GM18868 (cell line): Measurements from ENCODE around the gene CASP3.

Experiments
- ATAC-seq: cut with Tn5 transposase; IDR thresholded peaks from one replicate; pipeline ENCODE4 v1.9.1; 2021; ENCODE audit warnings: mild to moderate bottlenecking, moderate library complexity; ENCODE audit not compliant: unreplicated experiment

CASP3 gene

DNA sequence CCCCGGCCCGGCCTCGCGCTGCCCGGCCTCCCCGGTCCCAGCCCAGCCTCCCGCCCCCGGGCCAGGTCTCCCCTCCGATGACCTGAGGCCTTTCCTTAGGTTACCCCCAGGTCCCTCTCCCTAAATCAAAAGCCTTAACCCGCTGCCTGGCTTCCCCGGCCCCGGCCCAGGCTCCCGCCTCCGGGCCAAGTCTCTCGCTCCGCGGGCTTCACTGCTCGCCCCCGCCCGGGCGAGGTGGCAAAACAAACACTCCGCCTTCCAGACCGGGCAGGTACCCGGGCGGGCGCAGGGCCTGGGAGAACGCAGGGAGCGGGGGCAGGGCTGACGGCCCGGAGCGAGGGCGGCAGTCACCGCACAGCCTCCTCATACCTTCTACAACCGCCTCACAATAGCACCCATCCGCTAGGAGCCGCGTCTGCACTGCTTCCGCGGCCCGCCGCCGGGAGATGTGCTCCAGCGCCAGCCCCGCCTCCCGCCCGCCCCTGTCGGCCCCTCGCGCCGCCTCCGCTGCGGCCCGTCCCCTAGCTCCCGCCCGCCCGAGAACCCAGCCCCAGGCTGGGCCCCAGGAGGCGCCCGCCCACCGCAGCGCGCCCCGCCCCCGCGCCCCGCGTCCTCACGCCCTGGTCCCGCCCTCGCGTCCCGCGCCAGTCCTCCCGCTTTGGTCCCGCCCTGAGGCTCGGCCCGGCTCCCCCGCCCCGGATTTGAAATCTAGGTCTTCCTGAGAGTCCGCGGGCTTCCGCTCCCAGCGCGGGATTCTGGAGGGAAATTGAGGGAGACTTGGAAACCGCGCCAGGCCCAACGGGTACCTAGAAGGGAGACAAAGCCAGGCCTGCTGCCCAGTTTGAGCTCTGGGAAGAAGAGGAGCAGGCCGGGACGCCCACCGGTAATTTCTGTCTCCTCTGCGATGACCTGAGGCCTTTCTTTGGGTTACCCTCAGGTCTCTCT, at the start of gene CASP3, which contains the start of gene PRIMPOL:
Gene CASP3 (minus strand): TSS at position 422 of the 945 bp plus-strand sequence. CDS start 10,994 bp downstream, outside the sequence.
Gene PRIMPOL (plus strand): TSS at position 713 of the 945 bp plus-strand sequence. CDS start 7,403 bp downstream, outside the sequence.
- peak; percentile 87 for ATAC-seq

DNA sequence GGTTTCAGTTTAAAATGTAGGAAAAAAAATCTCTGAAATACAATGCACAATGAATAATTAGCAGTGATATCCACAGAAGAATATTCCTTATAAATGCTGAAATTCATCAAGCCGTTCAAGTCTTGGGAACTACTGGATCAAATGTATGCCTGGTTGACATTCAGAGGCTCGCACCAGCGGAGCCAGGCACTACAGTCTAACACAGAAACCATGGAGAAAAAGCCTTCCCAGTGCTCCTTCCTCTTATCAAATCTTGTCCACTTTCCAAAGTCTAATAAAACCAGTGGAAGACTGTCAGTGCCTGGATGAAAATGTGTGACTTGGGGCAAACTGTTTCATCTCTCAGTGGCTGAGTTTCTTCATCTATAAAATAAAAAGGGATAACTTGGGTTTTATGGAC, 48.7 kb upstream of the CASP3 start:
- ATAC-seq, result no peak

DNA sequence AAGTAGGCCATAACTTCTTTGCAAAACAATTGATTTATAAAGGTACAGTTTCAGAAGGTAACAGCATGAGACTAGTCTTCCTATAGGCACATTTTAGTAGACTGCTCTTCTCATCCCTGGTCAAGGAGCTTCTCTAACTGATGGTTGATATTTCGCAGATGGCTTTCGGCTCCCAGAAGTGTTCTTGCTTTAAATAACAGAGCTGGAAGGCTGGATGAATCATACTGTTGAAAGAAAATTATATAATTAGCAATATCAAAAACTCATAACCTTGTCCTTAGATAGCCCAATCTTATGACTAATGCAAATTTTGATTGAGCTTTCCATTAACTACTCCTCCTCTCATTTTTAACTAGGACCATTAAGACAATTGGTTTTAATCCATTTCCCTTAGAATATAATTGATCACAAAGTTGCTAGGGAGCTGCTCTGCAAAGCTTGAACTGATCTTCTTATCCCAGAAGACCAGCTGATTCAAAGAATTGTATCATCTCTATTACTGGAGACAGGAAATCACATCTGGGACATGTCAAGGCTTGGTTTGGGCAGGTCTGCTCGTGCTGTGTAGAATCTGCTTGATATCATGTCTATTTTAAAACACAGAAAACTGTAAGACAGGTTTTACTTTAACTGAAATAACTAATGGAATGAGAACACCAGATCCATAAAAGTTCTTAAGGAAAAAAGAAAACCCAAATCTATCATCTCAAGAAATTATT, 46.1 kb upstream of the CASP3 start:
- ATAC-seq, result no peak

DNA sequence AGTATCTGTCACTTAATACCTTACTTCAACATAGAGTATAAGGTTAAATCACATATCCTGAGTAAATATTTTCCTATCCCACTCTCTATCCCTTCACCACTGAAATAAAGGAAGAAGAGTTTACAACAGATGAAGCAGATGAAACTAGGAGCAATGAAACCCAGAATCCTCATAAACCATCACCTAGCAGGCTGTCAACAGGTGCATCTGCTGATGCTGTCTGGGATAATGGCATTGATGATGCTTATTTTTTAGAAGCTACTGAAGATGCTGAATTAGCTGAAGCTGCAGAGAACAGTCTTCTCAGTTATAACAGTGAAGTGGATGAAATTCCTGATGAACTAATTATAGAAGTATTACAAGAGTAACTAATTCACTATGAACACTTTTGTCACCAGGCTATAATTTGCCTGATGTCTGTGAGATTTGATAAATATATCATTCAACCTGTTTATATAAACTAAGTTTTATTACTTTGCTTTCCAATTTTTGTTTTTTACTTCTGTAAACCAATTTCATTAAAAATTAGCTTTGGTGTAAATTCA, 45.2 kb upstream of the CASP3 start:
- no peak for ATAC-seq

DNA sequence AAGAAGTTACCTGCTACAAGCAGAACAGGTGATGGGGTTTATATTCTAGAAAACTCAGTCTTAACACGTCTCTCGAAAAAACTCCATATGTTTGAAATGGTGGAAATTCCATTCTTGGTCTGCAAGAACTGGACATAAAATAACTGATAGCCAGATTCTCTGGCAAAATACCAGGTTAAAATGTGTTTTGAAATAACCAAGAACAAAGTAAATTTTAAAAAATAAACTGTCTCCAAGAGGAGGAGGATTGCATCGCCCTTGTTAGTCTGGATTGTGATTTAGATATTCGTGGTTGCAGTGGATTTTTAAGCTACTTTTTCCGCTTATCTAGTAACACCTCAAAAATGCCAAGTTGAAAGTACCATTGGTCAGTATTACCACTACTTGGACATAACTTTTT, 43.8 kb upstream of the CASP3 start:
- no peak for ATAC-seq

DNA sequence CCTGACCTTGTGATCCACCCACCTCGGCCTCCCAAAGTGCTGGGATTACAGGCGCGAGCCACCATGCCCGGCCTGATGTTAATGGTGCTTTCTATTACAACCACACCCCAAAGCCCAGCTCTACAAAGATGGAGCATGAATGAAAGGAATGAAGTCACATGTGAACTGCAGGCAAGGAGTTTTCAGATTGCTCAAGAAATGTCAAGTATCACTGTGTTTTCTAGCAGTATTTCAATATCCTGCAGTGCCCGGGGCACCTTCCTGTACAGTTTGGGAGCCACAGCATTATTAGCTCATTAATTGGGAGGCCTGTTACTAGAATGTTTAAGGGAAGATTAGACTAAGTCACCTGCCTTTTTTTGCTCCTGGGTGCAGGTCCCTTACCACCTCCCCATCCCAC, 40.4 kb upstream of the CASP3 start:
- no peak for ATAC-seq

DNA sequence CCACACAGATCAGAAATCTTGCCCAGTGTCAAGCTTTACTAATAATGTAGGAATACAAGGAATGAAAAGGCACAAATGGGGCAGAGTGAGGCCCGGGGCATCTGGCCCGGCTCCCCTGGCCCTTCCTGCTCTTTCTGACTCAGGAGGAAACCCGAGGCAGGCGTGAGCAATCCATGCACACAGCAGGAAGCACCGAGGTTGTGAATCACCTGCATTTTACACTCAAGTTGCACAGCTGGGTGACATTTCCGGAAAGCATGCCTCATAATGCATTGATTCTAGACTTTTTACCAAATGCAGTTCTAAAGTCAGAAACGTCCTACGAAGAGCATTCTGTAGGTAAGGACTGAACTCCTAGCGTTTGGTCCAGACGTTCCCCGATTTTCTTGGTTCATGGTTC, 39.2 kb upstream of the CASP3 start:
- ATAC-seq, result no peak

DNA sequence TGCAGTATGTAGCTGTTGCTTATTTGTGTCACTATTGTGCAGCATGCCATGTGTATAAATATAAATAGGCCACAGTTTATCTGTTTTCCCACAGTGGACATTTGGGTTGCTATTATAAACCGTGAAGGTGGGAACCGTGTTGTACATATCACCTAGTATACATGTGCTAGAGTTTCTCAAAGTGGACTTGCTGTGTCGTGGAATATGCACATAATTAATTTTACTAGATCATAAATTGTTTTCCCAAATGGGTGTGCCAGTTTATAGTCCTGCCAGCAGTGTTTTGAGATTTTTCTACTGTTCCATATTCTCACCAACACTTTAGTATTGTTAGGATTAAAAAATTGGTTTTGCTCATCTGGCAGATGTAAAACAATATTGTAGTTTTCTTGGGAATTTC, 38.8 kb upstream of the CASP3 start:
- ATAC-seq, result no peak

DNA sequence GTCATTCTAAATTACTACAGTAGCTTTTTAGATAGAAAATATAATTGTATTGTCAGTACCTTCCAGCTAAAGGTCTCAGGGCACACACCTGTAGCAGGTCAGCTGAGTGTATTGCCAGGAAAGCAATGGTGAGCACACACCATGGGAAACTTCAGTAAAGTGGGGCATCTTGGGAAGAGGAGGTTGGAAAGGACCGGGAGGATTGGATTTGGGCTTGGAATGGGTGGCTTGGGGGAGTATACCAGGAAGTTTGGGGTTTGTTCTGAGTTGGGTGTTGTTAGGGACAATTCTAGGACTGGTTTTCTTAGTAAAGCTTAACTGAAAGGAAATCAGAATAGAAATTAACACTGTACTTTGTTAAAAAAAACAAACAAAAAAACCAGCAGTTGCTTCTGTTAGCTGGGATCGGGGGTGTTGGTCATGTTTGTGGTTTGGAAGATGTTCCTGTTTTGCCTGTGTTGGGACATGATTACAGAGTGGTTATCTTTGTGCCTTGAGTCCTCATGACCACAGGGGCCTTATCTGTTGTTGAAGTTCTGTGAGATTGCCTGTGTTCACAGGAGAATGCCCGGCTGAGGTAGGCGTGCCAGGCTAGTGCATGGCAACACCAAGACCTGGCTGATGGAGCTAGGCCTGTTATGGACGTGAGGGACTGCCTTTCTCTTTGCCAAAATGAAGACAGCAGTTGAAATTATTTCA, 35.4 kb upstream of the CASP3 start:
- no peak for ATAC-seq

DNA sequence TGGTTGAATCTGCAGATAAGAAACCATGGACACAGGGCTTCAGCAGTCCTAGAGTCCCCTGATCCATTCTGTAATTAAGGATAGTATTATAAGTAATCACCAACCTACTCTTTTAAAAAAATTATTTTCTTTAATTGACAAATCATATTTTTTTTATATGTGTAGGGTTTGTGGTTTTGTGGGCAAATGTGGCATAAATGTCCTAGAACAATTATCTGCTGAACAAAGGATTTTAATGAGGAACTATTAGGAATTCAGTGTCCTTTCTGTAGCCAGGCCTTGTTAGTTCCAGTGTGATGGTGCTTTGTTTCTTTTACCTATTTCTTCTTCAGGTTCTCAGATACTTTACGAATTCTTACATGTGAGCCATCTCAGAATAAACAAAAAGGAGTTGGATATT, 32.7 kb upstream of the CASP3 start:
- ATAC-seq, result no peak

DNA sequence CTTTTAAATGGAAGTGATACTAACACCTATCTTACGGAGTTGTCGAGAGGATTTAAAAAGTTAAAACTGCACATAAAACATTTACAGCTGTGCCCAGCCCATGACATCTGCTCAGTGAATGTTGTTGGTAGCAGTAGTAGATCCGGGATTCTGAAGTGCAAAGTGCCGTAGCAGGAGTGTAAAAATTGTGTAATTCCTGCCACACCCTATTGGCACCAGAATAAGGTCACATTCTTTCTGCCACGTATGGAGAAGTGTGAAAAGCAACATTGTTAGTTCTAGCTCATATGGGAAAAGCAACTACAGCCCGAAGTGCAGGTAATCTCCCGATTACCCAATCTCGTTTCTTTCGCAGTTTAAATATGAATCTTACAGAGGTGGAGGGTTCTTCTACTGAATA, 31.5 kb upstream of the CASP3 start:
- ATAC-seq, result no peak

DNA sequence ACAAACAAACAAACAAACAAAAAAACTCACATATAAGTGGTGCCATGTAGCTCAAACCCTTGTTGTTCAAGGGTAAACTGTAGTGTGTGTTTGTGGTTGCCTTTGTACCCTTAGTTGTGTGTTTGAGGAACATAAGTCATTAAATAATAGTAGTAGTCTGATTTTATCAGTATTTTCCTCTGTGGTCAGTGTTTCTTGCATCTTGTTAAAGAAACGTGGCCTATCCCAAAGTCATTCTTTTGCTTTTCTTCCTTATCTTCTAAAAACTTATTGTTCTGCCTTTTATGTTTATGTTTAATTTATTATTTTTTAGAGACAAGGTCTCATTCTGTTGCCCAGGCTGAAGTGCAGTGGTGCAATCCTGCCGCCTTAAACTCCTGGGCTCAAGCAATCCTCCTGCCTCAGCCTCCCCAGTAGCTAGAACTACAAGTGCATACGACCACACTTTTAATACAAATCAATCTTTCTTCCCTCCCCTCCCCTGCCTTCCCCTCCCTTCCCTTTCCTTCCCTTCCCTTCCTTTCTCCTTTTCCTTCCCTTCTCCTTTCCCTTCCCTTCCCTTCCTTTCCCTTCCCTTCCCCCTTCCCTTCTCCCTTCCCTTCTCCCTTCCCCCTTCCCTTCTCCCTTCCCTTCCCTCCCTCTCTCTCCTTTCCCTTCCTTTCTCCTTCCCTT, 26.7 kb upstream of the CASP3 start:
- no peak for ATAC-seq

DNA sequence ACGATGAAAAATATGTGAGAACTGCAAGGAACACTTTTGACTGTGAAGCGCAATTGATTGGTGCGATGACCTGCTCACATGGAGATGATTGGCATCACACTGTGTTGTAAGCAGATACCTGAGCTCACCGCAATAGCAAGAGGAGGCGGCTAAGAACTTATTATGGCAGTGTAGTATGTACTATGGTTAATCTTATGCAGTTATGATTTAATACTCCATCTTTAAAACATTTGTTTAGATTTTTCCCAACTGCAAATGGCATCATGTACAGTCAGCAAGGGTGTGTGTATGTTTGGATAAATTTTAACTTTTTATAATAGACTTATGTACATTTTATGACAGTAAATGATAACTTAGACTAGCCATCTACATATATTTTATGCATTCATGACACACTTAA, 25.8 kb upstream of the CASP3 start:
- ATAC-seq, result no peak

DNA sequence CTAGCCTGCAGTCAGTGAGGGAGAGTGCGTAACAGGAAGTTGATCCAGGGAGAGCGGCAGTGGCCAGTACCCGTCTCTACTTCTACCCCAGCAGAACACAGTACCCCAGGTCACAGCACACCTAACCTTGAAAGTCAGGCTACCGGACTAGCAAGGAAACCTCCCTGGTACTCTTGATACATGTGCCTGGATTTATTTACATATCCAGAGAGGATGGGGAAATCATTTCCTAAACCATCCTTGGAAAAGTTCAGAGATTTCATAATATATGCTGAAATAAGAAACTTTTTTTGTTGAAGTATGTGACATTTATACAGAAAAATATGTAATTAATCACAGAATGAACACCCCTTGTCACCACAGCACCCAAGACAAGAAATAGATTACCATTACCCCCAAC, 24.8 kb upstream of the CASP3 start:
- ATAC-seq, result no peak

DNA sequence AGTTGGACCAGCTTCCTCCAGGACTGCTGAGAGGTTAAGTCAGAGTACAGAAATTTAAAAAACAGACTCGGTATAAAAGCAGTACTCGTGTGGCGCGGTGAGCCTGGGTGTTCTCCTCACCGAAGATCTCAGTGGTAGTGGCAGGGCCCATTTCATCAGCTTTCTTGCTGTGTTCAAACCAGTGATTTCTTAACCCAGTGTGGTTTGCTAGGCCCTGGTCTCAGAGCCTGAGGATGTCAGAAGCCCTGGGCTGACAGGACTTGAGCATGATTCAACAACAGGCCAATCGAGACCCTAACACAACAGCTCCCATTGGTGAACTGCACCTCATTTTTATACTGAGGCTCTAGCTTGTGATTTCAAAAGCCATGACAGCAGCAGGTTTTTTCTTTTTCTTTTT, 23.5 kb upstream of the CASP3 start:
- ATAC-seq, result no peak

DNA sequence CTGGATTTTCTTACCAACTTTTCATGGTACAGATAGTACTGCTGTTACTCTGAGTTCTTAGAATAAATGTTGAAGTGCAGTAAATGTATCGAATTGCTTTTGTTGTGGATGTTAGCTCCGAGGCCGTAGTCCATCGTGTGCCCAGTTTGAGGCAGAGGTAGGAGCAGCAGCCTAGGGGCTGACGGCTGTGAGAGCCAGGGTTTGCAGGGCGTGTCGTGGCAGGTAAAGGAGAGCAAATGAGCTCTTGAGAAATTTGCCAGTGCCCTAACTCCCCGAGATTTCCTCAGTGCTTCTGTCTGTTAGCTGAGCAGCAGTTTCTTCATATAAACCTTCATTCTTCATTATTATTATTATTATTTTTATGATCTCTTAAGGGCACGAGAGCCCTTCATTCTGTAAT, 21.9 kb upstream of the CASP3 start:
- no peak for ATAC-seq

DNA sequence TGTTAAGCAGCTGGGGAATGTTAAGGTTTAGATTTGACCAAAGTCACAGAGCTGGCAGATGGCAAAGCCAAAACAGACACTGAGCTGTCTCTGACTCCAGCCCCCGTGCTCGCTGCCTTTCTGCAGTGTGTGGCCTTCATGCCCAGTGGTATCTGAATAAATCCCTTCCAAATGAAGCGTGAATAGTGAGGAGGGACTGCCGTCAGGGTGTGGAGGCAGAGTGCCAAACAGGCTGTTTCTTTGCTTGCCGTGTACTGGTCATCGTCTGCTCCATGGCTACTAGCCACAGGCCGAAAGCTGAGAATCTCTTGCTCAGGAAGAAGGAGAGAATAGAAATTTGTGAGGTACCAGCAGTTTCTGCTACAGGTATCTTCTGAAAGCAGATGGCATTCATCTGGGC, 20.0 kb upstream of the CASP3 start:
- ATAC-seq, result no peak

DNA sequence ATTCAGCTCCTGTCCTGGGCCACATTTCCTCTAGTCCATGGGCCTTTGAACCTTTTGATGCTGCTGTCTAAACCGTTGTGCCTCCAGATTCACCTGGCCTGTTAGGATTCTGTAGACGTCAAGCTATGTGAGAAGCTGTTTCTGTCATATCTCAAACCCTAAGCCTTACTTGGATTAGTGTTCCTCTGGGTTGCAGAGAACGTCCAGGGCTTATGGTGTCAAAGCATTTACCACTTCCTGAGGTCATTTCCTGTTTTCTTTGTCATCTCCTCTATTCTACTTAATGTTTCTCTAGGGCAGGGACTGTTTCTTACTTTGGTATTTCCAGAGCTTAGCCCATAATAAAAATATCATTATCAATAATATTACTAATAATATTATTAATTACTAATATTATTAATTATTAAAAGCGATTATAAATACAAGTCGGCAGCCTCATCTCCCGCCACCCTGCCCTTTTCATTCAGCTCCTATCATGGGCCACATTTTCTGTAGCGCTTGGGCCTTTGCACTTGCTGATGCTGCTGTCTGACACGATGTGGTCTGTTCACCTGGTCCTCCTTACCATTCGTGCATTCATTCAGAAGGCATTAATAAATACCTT, 19.4 kb upstream of the CASP3 start:
- ATAC-seq, result no peak

DNA sequence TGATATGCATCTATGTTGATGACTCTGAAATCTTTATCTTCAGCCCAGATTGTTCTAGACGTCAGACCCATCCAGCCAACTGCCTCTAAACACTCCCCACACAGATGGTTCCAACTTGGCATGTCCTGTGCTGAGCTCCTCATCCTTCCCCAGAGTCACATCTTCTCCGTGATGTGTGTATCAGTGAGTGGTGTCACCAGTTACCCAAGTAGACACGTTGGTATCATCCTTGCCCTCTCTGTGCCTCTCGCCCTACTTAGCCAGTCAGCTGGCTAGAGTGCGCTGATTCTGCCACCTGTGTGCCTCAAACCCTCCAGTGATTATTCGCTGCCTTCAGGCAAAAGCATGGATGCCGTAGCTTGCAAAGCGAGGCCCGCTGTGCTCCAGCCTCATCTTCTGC, 18.8 kb upstream of the CASP3 start:
- no peak for ATAC-seq

DNA sequence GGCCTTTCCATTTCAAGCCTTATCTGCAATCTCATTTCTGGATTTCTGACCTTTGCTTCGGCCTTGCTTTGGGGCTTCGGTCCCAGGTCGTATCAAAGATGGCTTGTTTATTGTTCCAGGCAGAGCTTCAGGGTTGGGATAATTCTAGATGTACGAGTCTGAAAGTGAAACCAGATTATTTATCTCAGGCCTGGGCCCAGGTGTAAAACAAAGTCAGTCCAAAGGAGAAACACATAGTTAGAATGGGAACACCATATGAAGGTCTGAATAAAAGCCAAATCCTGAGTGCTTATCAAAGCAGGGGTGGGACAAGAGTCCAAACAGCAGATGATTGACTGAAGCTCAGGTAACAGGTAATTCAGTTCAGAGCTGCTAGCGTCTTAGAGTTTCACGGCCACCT, 17.4 kb upstream of the CASP3 start:
- ATAC-seq, result no peak
